Endothelial cell (in vitro differentiated cells): ENCODE data around the gene HDAC4. TPM values are rescaled to one million over a fixed set of nuclear protein-coding genes. Genes with fewer than 3 reads are reported as not detected.

Experiments
- DNase-seq: peaks from one replicate; pipeline ENCODE4 v3.0.0; 2021; ENCODE audit warnings: low spot score
- H3K27ac Mint-ChIP-seq: one replicate; pipeline ENCODE4 v1.8.0; 2021; ENCODE audit warnings: mixed read lengths, inconsistent platforms; ENCODE audit not compliant: unreplicated experiment
- H3K27me3 Mint-ChIP-seq: one replicate; pipeline ENCODE4 v1.8.0; 2021; ENCODE audit warnings: mild to moderate bottlenecking, moderate library complexity, mixed read lengths, inconsistent platforms; ENCODE audit not compliant: unreplicated experiment
- H3K36me3 Mint-ChIP-seq: one replicate; pipeline ENCODE4 v1.8.0; 2021; ENCODE audit warnings: mild to moderate bottlenecking, low read depth, mixed read lengths, inconsistent platforms; ENCODE audit not compliant: unreplicated experiment
- H3K4me1 Mint-ChIP-seq: one replicate; pipeline ENCODE4 v1.8.0; 2021; ENCODE audit warnings: mild to moderate bottlenecking, mixed read lengths, inconsistent platforms; ENCODE audit not compliant: unreplicated experiment
- H3K4me3 Mint-ChIP-seq: one replicate; pipeline ENCODE4 v1.8.0; 2021; ENCODE audit warnings: mild to moderate bottlenecking, mixed read lengths, inconsistent platforms; ENCODE audit not compliant: unreplicated experiment
- H3K9me3 Mint-ChIP-seq: one replicate; pipeline ENCODE4 v1.8.0; 2021; ENCODE audit warnings: mixed read lengths, inconsistent platforms; ENCODE audit not compliant: unreplicated experiment
- CTCF ChIP-seq: fragments of 200-600 bp; sonication (generic); IDR thresholded peaks from one replicate; pipeline ENCODE4 v1.5.0; 2021; ENCODE audit warnings: antibody characterized with exemption; ENCODE audit not compliant: unreplicated experiment
- total RNA-seq: library from RNA; stranded (reverse); fragmentation: NEBNext Ultra II Directional; extraction: Animal tissue kit (Norgen Biotek cat#: 25700); gene quantifications from one replicate; pipeline ENCODE4 v1.2.1, GENCODE V29; 2021; ENCODE audit not compliant: unreplicated experiment

Gene HDAC4
- total RNA-seq, 1 donor from 2014 or later: 26.0 TPM

- no peak for TF ChIP-seq CTCF
- peaks cover 6% of the 10 kb centered on the region for H3K27me3 Mint-ChIP-seq
- H3K27ac Mint-ChIP-seq: no peak overlapping the region
- H3K4me3 Mint-ChIP-seq: no peak overlapping the region
- no peak for DNase-seq
- peaks cover 13% of the 10 kb centered on the region for H3K4me1 Mint-ChIP-seq
- H3K9me3 Mint-ChIP-seq: no peaks in the 10 kb centered on the region
- H3K36me3 Mint-ChIP-seq: peaks cover 4% of the 10 kb centered on the region
These were observed 101.4 kb downstream of the HDAC4 start for GRCh38 chr2:239299218-239299939.

GRCh38 chr2:239298116-239298804 is 102.6 kb downstream of the HDAC4 start:
- H3K4me1 Mint-ChIP-seq: peaks cover 17% of the 10 kb centered on the region
- H3K36me3 Mint-ChIP-seq: no peaks in the 10 kb centered on the region
- no peak overlapping the region for H3K4me3 Mint-ChIP-seq
- peaks cover 3% of the 10 kb centered on the region for H3K27me3 Mint-ChIP-seq
- no peaks in the 10 kb centered on the region for H3K9me3 Mint-ChIP-seq
- H3K27ac Mint-ChIP-seq: peak overlapping the region; percentile 57
- no peak for DNase-seq
- TF ChIP-seq CTCF: no peak

- peaks cover 17% of the 10 kb centered on the region for H3K4me1 Mint-ChIP-seq
- no peak for DNase-seq
- no peak for TF ChIP-seq CTCF
- H3K27ac Mint-ChIP-seq: no peak overlapping the region
- no peak overlapping the region for H3K4me3 Mint-ChIP-seq
- no peaks in the 10 kb centered on the region for H3K9me3 Mint-ChIP-seq
- peaks cover 4% of the 10 kb centered on the region for H3K27me3 Mint-ChIP-seq
- no peaks in the 10 kb centered on the region for H3K36me3 Mint-ChIP-seq
These were observed 103.4 kb downstream of the HDAC4 start for GRCh38 chr2:239297142-239298004.

- TF ChIP-seq CTCF: no peak
- Mint-ChIP-seq H3K27me3 (peaks cover 4% of the 10 kb centered on the region), H3K27ac (no peak overlapping the region), H3K36me3 (no peaks in the 10 kb centered on the region), H3K4me1 (peaks cover 14% of the 10 kb centered on the region), H3K4me3 (no peak overlapping the region), H3K9me3 (no peaks in the 10 kb centered on the region)
- no peak for DNase-seq
These were observed 104.5 kb downstream of the HDAC4 start for GRCh38 chr2:239296020-239296932.
